Measurements from ENCODE around the gene ANKRD52.
"Not testable (repeated sequence)": the region's sequence is repeated elsewhere in the genome, so short reads cannot be mapped to it uniquely, and the experiment has no call there.

Gene ANKRD52

GRCh38 chr12:56271031-56271430 is 12.8 kb upstream of the ANKRD52 start:
- DNase-seq = peak; percentile 13 to 31

- no peak for DNase-seq
These were observed 9.4 kb upstream of the ANKRD52 start for GRCh38 chr12:56267443-56268071.

GRCh38 chr12:56266693-56267442 is 8.7 kb upstream of the ANKRD52 start, which contains the start of gene COQ10A:
Gene COQ10A, plus strand, starts transcription at chr12:56266942. Its CDS starts 177 bp downstream, at chr12:56267119.
- peak; percentile 72 to 84 for DNase-seq

- not testable (repeated sequence) for DNase-seq
These were observed 8.0 kb upstream of the ANKRD52 start for GRCh38 chr12:56266068-56266692.

GRCh38 chr12:56262955-56263354 is 4.8 kb upstream of the ANKRD52 start:
- not testable (repeated sequence) for DNase-seq

- DNase-seq = no peak
These were observed 3.5 kb upstream of the ANKRD52 start for GRCh38 chr12:56261503-56262232.

- no peak for DNase-seq
These were observed 2.7 kb upstream of the ANKRD52 start for GRCh38 chr12:56260921-56261320.

- no peak for DNase-seq
These were observed 2.2 kb upstream of the ANKRD52 start for GRCh38 chr12:56260380-56260779.

GRCh38 chr12:56258820-56259183 is 618 bp upstream of the ANKRD52 start:
- peak in 1 of 2 experiments; percentile 19 for DNase-seq

GRCh38 chr12:56257491-56258067 is 605 bp downstream of the ANKRD52 start:
- DNase-seq = no peak

GRCh38 chr12:56257071-56257470 is 1.1 kb downstream of the ANKRD52 start:
- no peak for DNase-seq

- DNase-seq = no peak
These were observed 1.7 kb downstream of the ANKRD52 start for GRCh38 chr12:56256326-56256960.

GRCh38 chr12:56255671-56256070 is 2.5 kb downstream of the ANKRD52 start:
- DNase-seq = no peak

- no peak for DNase-seq
These were observed 5.1 kb downstream of the ANKRD52 start for GRCh38 chr12:56253091-56253490.

- DNase-seq = no peak
These were observed 5.5 kb downstream of the ANKRD52 start for GRCh38 chr12:56252649-56253048.

GRCh38 chr12:56248711-56249110 is 9.5 kb downstream of the ANKRD52 start:
- DNase-seq = no peak

GRCh38 chr12:56247923-56248322 is 10.3 kb downstream of the ANKRD52 start:
- no peak for DNase-seq

GRCh38 chr12:56244494-56244893 is 13.7 kb downstream of the ANKRD52 start:
- no peak for DNase-seq

GRCh38 chr12:56243731-56244181 is 14.4 kb downstream of the ANKRD52 start:
- DNase-seq = no peak

GRCh38 chr12:56242986-56243385 is 15.2 kb downstream of the ANKRD52 start:
- no peak for DNase-seq

GRCh38 chr12:56241424-56242303 is 16.5 kb downstream of the ANKRD52 start:
- DNase-seq = no peak
